Stimulated activated CD4-positive, alpha-beta T cell treated with anti-CD3 and anti-CD28 coated beads, Interleukin-2, amount 100 ng/mL, for 24 hours (primary cell): Measurements from ENCODE around the gene KCNQ2.
A peak's percentile ranks its signal among the peaks of the same experiment; 100 is the strongest.

Source experiments
- DNase-seq, 2 donors: peaks; one replicate each; pipeline ENCODE4 v3.0.0-alpha.2; 2020

The KCNQ2 gene

GRCh38 chr20:63452341-63452740 is 20.1 kb downstream of the KCNQ2 start:
- DNase-seq = no peak

GRCh38 chr20:63451821-63452220 is 20.6 kb downstream of the KCNQ2 start:
- DNase-seq = no peak

GRCh38 chr20:63449796-63450730 is 22.4 kb downstream of the KCNQ2 start:
- DNase-seq = no peak

GRCh38 chr20:63449025-63449424 is 23.4 kb downstream of the KCNQ2 start:
- no peak for DNase-seq

GRCh38 chr20:63448031-63448430 is 24.4 kb downstream of the KCNQ2 start:
- DNase-seq = no peak

- DNase-seq = no peak
Measured at GRCh38 chr20:63447320-63447719, 25.1 kb downstream of the KCNQ2 start.

- no peak for DNase-seq
Measured at GRCh38 chr20:63446216-63447024, 26.0 kb downstream of the KCNQ2 start.

GRCh38 chr20:63445075-63445734 is 27.2 kb downstream of the KCNQ2 start:
- DNase-seq = no peak

- no peak for DNase-seq
Measured at GRCh38 chr20:63444548-63444947, 27.9 kb downstream of the KCNQ2 start.

GRCh38 chr20:63443606-63444395 is 28.7 kb downstream of the KCNQ2 start:
- no peak for DNase-seq

GRCh38 chr20:63442100-63442493 is 30.4 kb downstream of the KCNQ2 start:
- peak; percentile 71 to 74 for DNase-seq

GRCh38 chr20:63441136-63442099 is 31.0 kb downstream of the KCNQ2 start:
- peak; percentile 29 to 40 for DNase-seq

- no peak for DNase-seq
Measured at GRCh38 chr20:63440366-63440955, 32.0 kb downstream of the KCNQ2 start.

GRCh38 chr20:63439866-63440265 is 32.6 kb downstream of the KCNQ2 start:
- DNase-seq = no peak

GRCh38 chr20:63438121-63438520 is 34.3 kb downstream of the KCNQ2 start:
- no peak for DNase-seq

- DNase-seq = no peak
Measured at GRCh38 chr20:63435552-63435951, 36.9 kb downstream of the KCNQ2 start.

- peak; percentile 79 to 83 for DNase-seq
Measured at GRCh38 chr20:63434599-63435378, 37.7 kb downstream of the KCNQ2 start.

- no peak for DNase-seq
Measured at GRCh38 chr20:63433756-63434531, 38.5 kb downstream of the KCNQ2 start.

GRCh38 chr20:63433351-63433750 is 39.1 kb downstream of the KCNQ2 start:
- no peak for DNase-seq
